Measurements from ENCODE around the gene TPH1. TPM values are rescaled to one million over a fixed set of nuclear protein-coding genes. Genes with fewer than 3 reads are reported as not detected.

The TPH1 gene
- 0.21 TPM for total RNA-seq

DNA sequence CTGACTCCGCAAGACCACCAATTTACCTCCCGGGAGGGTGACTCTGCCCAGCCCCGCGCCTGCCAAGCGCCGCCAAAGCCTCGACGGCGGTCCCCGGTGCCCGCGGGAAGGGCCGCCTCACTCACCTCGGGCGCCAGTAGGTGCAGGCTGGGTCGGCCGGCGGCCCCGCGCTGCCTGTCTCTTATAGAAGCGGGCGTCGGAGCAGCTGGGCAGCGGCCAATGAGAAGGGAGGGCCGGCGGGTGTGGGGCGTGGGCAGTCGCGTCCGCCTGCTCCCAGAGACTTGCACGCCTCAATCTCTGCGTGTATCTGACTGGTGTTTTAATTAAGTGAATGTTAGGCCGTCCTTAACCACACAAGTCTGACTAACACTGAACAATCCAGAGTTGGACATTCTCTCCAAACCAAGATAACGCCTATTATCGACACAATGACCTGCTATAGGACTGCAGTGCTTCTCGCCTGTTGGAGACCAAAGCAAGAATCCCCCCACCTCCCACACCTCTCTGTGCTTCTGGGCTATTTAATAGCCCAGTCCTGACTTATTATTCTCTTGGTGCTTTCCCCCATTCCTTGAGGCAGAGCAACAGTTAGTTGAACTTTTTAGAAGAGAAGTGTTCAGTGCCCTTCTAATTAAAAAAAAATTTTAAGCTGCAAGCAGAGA lies at the start of gene TPH1:
Gene TPH1 (minus strand): TSS at position 154 of the 662 bp plus-strand sequence. CDS start 5,507 bp downstream, outside the sequence.
- DNase-seq = peak; percentile 48

- DNase-seq = no peak
Observed at GRCh38 chr11:18093959-18094358, 47.9 kb upstream of the TPH1 start.

- no peak for DNase-seq
Observed at GRCh38 chr11:18091731-18092130, 45.7 kb upstream of the TPH1 start.

DNA sequence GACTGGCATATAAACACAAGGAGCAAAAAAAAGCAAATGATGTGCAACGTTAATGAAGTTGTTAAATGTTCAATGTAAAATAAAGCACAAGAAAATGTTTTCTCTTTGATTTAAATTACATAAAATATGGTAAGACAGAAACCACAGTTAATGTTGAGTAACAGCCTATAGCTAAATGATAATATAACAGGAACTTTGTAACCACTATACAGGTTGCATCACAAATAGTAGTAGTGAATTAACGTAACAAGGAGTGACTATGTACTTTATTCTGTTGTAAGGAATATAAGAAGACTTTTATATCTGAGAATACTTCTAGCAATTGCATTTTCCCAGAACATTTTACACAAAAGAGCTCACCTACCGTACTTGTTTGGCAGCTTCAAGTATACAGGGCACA lies 42.9 kb upstream of the TPH1 start:
- no peak for DNase-seq

DNA sequence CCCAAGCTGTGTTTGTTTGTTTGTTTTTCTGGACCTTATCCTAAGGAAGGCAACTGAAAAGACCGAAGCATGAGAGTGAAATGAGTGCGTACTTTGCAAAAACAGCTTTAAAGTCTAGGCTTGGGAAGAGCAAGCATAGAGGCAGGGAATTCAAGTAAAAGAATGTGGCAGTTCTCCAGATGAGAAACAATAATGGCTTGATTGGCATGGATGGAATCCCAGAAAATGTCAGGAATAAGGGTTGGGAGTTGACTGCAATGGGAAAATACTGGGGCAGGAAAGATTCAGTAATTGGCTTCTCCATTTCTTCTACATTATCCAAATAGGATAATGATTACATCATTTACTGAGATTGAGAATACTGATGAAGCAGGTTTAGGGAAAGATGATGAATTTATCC lies 42.3 kb upstream of the TPH1 start:
- no peak for DNase-seq

- DNase-seq = peak; percentile 4
Observed at GRCh38 chr11:18081551-18081950, 35.5 kb upstream of the TPH1 start.

- no peak for DNase-seq
Observed at GRCh38 chr11:18080451-18080850, 34.4 kb upstream of the TPH1 start.

DNA sequence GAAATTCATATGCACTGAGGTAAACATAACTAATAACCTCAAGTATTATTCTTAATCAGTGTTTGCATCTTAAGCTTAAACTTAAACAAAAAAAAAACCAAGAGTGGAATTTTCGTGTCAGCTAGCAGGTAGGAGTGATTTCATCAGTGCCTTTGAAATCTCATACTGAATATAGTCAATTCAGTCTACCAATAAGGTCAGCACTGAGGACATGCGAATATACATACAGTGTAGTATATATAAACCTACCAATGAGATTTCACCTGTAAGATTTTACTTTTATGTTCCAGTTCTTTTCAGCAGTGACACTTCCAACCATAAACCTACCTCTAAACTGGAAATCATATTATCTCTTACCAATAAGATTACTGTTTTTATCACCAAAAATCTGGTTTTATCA lies 32.8 kb upstream of the TPH1 start:
- DNase-seq = no peak

GRCh38 chr11:18075444-18075843 lies 29.4 kb upstream of the TPH1 start:
- DNase-seq = no peak

GRCh38 chr11:18071098-18071705 lies 25.1 kb upstream of the TPH1 start:
- DNase-seq = no peak

- no peak for DNase-seq
Observed at GRCh38 chr11:18067372-18067771, 21.3 kb upstream of the TPH1 start.

- no peak for DNase-seq
Observed at GRCh38 chr11:18066626-18067025, 20.6 kb upstream of the TPH1 start.

GRCh38 chr11:18065572-18065971 lies 19.5 kb upstream of the TPH1 start:
- DNase-seq = no peak

GRCh38 chr11:18064450-18065054 lies 18.5 kb upstream of the TPH1 start:
- no peak for DNase-seq

DNA sequence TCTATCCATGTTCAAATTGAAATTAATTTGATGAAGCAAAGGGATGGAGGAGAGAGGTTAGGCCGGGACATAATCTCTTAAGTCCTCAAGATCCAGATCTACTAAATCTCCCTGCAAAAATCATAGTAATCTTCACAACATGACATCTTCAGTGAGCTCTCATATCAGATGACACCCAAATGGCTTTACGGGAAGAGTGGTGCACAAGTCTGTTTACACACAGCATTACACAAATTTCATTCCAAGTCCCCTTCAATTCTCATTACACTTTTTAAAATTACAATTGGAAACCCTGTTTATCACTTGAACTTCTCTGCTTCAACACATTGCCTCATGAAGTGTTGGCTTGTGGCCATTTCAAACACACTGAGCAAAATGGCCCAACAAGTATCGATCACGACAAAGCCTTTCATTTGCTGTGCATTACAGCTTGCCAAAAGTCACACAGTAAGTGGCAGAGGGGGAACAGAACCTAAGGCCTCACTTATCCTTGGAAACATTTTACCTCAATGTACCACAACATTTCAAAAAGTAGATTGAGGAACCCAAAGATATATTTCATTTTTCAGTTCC lies 17.9 kb upstream of the TPH1 start:
- no peak for DNase-seq

DNA sequence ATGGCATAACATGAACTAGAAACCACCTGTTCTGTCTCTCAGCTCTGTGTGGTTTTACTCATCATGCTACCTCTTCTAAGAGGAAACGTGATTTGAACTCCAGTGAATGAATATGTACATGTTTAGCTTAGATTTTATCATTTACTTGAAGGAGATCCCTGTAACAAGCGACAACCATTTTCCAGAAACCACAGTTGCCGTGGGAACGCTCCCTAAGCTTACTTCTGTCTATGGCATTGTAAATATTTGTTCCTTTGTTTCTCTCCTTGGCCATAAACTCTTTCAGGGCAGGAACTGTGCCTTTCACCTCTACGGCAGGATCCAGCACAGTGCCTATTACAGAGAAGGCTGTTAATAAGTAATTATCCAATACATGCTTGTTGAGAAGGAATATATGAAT lies 17.1 kb upstream of the TPH1 start:
- no peak for DNase-seq

DNA sequence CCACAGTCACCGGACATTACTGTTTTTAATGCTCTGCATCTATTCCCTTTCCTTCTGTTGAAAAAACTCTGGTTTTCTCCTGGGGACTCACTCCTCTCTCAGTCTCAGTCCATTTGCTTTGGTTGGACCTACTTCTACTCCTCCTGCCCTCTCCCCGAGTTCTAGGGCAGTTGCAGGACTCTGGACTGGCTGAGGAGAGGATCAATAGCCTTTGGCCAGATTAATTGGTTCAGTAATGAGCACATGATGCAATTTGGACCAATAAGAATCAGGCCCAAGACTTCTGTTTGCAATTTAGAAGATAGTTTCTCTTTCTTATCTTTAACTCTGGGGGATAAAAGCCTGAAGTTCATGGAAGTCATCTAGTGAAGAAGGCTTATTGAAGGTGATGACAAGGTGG lies 15.3 kb upstream of the TPH1 start:
- no peak for DNase-seq

- no peak for DNase-seq
Observed at GRCh38 chr11:18056561-18057181, 10.6 kb upstream of the TPH1 start.

DNA sequence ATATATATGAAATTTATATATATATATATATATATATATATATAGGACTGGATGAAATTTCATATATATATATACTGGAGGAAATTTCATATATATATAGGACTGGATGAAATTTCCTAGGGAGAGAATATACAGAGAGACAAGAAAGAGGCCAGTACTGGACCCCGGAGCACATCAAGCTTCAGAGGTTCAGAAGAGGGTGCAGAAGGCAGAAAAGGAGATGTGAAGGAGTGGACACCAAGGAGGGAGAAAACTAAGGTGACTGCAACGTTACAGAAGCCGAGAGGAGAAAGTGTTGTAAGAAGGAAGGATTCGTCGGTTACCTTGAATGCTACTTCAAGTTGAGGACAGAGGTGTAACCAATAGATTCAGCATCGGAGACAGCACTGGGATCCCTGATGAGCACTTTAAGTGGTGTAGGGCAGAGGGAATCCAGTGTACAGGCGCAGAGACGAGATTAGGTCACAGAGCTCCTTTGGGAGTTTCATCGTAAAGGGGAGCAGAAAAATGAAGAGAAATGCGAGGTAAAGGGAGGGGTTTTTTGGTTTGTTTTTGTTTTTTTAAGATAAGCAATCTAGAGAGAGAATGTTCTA lies 8.5 kb upstream of the TPH1 start:
- DNase-seq = no peak

GRCh38 chr11:18050848-18051247 lies 4.8 kb upstream of the TPH1 start:
- no peak for DNase-seq

- DNase-seq = no peak
Observed at GRCh38 chr11:18036456-18036855, 9.6 kb downstream of the TPH1 start.

- no peak for DNase-seq
Observed at GRCh38 chr11:18027475-18027874, 18.6 kb downstream of the TPH1 start.

- DNase-seq = no peak
Observed at GRCh38 chr11:18022419-18022818, 23.6 kb downstream of the TPH1 start.
